Measurements from ENCODE around the gene APP.

Gene APP

GRCh38 chr21:25938658-25939395, 231.7 kb downstream of the APP start:
- peak overlapping the region; percentile 58 for H3K27ac ChIP-seq
- CTCF ChIA-PET = no interaction called here
- POLR2A ChIA-PET (ENCODE audit: low non-redundant PET) = no interaction called here
- no peak for DNase-seq (ENCODE audit: low spot score)
- no peak for TF ChIP-seq CTCF (conservative IDR thresholded peaks at IDR 0.05; ENCODE audit: low read depth)

GRCh38 chr21:25936776-25937175, 233.8 kb downstream of the APP start:
- TF ChIP-seq CTCF (conservative IDR thresholded peaks at IDR 0.05; ENCODE audit: low read depth) = no peak
- ChIA-PET CTCF (interaction anchor here (0.7 kb wide), 1 partner anchor 11 kb away, joined by 4 read pairs; no protein-coding TSS in a partner anchor), POLR2A (ENCODE audit: low non-redundant PET) (no interaction called here)
- no peak for DNase-seq (ENCODE audit: low spot score)
- no peak overlapping the region for H3K27ac ChIP-seq

- peak overlapping the region; percentile 77 for H3K27ac ChIP-seq
- CTCF ChIA-PET = no interaction called here
- DNase-seq (ENCODE audit: low spot score) = peak; percentile 68
- POLR2A ChIA-PET (ENCODE audit: low non-redundant PET) = no interaction called here
- TF ChIP-seq CTCF (conservative IDR thresholded peaks at IDR 0.05; ENCODE audit: low read depth) = no peak
Observed at GRCh38 chr21:25934771-25935224, 235.8 kb downstream of the APP start.

- POLR2A ChIA-PET (ENCODE audit: low non-redundant PET) = no interaction called here
- no peak for DNase-seq (ENCODE audit: low spot score)
- CTCF ChIA-PET = no interaction called here
- H3K27ac ChIP-seq = peak overlapping the region; percentile 77
- no peak for TF ChIP-seq CTCF (conservative IDR thresholded peaks at IDR 0.05; ENCODE audit: low read depth)
Observed at GRCh38 chr21:25934130-25934529, 236.4 kb downstream of the APP start.

- ChIA-PET CTCF (no interaction called here), POLR2A (ENCODE audit: low non-redundant PET) (no interaction called here)
- H3K27ac ChIP-seq = no peak overlapping the region
- TF ChIP-seq CTCF (conservative IDR thresholded peaks at IDR 0.05; ENCODE audit: low read depth) = no peak
- no peak for DNase-seq (ENCODE audit: low spot score)
Observed at GRCh38 chr21:25931765-25932164, 238.8 kb downstream of the APP start.

- 0 out of 2 replicates have a peak, but pooled peaks have one; percentile 10 for TF ChIP-seq CTCF (conservative IDR thresholded peaks at IDR 0.05; ENCODE audit: low read depth)
- ChIA-PET CTCF (interaction anchor here (0.6 kb wide), 1 partner anchor 87 kb away, joined by 5 read pairs; no protein-coding TSS in a partner anchor), POLR2A (ENCODE audit: low non-redundant PET) (no interaction called here)
- H3K27ac ChIP-seq = peak overlapping the region; percentile 66
- peak; percentile 56 for DNase-seq (ENCODE audit: low spot score)
Observed at GRCh38 chr21:25929856-25930520, 240.6 kb downstream of the APP start.
